DOHH2 (cell line): ENCODE results near the gene TSC22D4.

Experiments
- H3F3A ChIP-seq: fragments of 200-600 bp; sonication (generic), shearing (Covaris generic); 2 replicates; pipeline ENCODE4 v1.6.0; 2016; ENCODE audit warnings: antibody characterized with exemption, mild to moderate bottlenecking; ENCODE audit not compliant: control insufficient read depth, insufficient read depth
- H3K27ac ChIP-seq: fragments of 200-600 bp; sonication (generic); 2 replicates; pipeline ENCODE4 v1.5.1; 2014; ENCODE audit warnings: low read depth, mild to moderate bottlenecking, low read length, moderate library complexity
- H3K27me3 ChIP-seq: fragments of 200-600 bp; sonication (generic); 2 replicates; pipeline ENCODE4 v1.6.1; 2014; ENCODE audit warnings: mild to moderate bottlenecking, low read length, mixed read lengths; ENCODE audit not compliant: control insufficient read depth
- H3K36me3 ChIP-seq: fragments of 200-600 bp; sonication (generic); 2 replicates; pipeline ENCODE4 v1.6.1; 2014; ENCODE audit warnings: mild to moderate bottlenecking, low read length, moderate library complexity, mixed read lengths; ENCODE audit not compliant: control insufficient read depth
- H3K4me1 ChIP-seq: fragments of 200-600 bp; sonication (generic); 2 replicates; pipeline ENCODE4 v1.6.1; 2014; ENCODE audit warnings: mild to moderate bottlenecking, low read length, mixed read lengths; ENCODE audit not compliant: control insufficient read depth
- H3K4me2 ChIP-seq: fragments of 200-600 bp; sonication (generic); 2 replicates; pipeline ENCODE4 v1.6.0; 2014; ENCODE audit warnings: mild to moderate bottlenecking, low read length, moderate library complexity
- H3K4me3 ChIP-seq: fragments of 200-600 bp; sonication (generic); 2 replicates; pipeline ENCODE4 v1.5.1; 2014; ENCODE audit warnings: mild to moderate bottlenecking, low read length, mixed read lengths
- H3K79me2 ChIP-seq: fragments of 200-600 bp; sonication (generic); 2 replicates; pipeline ENCODE4 v1.6.1; 2014; ENCODE audit warnings: mild to moderate bottlenecking, low read length, mixed read lengths; ENCODE audit not compliant: control insufficient read depth
- H3K9me2 ChIP-seq: fragments of 200-600 bp; sonication (generic); replicated peaks from 2 replicates; pipeline ENCODE4 v1.6.1; 2014; ENCODE audit warnings: mild to moderate bottlenecking, low read length, mixed read lengths; ENCODE audit not compliant: control insufficient read depth
- H3K9me3 ChIP-seq: fragments of 200-600 bp; sonication (generic); 2 replicates; pipeline ENCODE4 v1.6.1; 2014; ENCODE audit warnings: antibody characterized with exemption, low read length, mixed read lengths; ENCODE audit not compliant: control insufficient read depth, insufficient read depth
- H4K20me1 ChIP-seq: fragments of 200-600 bp; sonication (generic); 2 replicates; pipeline ENCODE4 v1.6.0; 2014; ENCODE audit warnings: low read depth, mild to moderate bottlenecking, antibody characterized with exemption, low read length, moderate library complexity; ENCODE audit not compliant: control insufficient read depth, insufficient read depth
- CTCF ChIP-seq: fragments of 200-600 bp; sonication (generic); IDR thresholded peaks from one replicate; pipeline ENCODE4 v1.5.1; 2014; ENCODE audit warnings: antibody characterized with exemption, mild to moderate bottlenecking, low read depth, low read length; ENCODE audit not compliant: poor library complexity, severe bottlenecking
- EZH2phosphoT487 ChIP-seq: fragments of 200-600 bp; sonication (generic); IDR thresholded peaks from 2 replicates; pipeline ENCODE4 v1.6.1; 2017; ENCODE audit warnings: borderline replicate concordance, mild to moderate bottlenecking, antibody characterized with exemption, low read length, moderate library complexity, mixed read lengths

TSC22D4 gene

GRCh38 chr7:100483090-100483721 lies 4.2 kb upstream of the TSC22D4 start:
- Histone ChIP-seq H3K9me2 (no peaks in the 10 kb centered on the region), H3K9me3 (no peaks in the 10 kb centered on the region), H4K20me1 (no peaks in the 10 kb centered on the region), H3K4me3 (peak overlapping the region; percentile 77), H3K79me2 (peaks cover 12% of the 10 kb centered on the region), H3K36me3 (peaks cover 7% of the 10 kb centered on the region), H3K4me1 (peaks cover 29% of the 10 kb centered on the region), H3F3A (peaks cover 6% of the 10 kb centered on the region; the same call in 1 of the 2 replicates), H3K4me2 (peak overlapping the region; percentile 91), H3K27ac (no peak overlapping the region), H3K27me3 (peaks cover 19% of the 10 kb centered on the region)
- no peak for TF ChIP-seq EZH2phosphoT487
- peak; percentile 99 for TF ChIP-seq CTCF

DNA sequence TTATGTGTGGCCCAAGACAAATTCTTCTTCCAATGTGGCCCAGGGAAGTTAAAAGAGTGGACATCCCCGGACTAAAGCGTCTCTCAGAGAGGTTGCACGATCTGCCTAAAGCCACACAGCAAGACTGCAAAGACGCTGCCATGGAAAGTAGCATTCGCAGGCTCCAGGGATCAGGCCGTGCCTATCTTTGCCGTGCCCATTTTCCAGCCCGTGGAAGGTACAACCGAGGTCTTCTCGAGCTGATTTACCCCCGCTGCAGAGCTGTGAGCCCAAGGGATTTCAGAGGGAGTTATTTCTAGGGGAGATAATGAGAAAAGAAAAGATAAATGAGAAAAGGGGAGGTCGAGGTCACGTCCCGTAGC lies 3.7 kb upstream of the TSC22D4 start:
- peaks cover 29% of the 10 kb centered on the region for H3K4me1 ChIP-seq
- no peak for TF ChIP-seq CTCF
- H3K4me2 ChIP-seq = peak overlapping the region; percentile 91
- peak overlapping the region; percentile 77 for H3K4me3 ChIP-seq
- peaks cover 17% of the 10 kb centered on the region for H3K79me2 ChIP-seq
- peaks cover 6% of the 10 kb centered on the region; the same call in 1 of the 2 replicates for H3F3A ChIP-seq
- peaks cover 19% of the 10 kb centered on the region for H3K27me3 ChIP-seq
- no peaks in the 10 kb centered on the region for H4K20me1 ChIP-seq
- H3K27ac ChIP-seq = no peak overlapping the region
- no peaks in the 10 kb centered on the region for H3K9me3 ChIP-seq
- no peaks in the 10 kb centered on the region for H3K9me2 ChIP-seq
- peaks cover 11% of the 10 kb centered on the region for H3K36me3 ChIP-seq

- H3K27me3 ChIP-seq = peaks cover 16% of the 10 kb centered on the region
- H3K36me3 ChIP-seq = peaks cover 24% of the 10 kb centered on the region
- H3K4me2 ChIP-seq = no peak overlapping the region
- no peaks in the 10 kb centered on the region for H3K9me2 ChIP-seq
- TF ChIP-seq CTCF = no peak
- TF ChIP-seq EZH2phosphoT487 = no peak
- H4K20me1 ChIP-seq = peaks cover 8% of the 10 kb centered on the region
- H3F3A ChIP-seq = peaks cover 6% of the 10 kb centered on the region
- no peak overlapping the region for H3K4me3 ChIP-seq
- no peaks in the 10 kb centered on the region for H3K9me3 ChIP-seq
- no peak overlapping the region for H3K27ac ChIP-seq
- H3K79me2 ChIP-seq = peaks cover 29% of the 10 kb centered on the region
- H3K4me1 ChIP-seq = peaks cover 32% of the 10 kb centered on the region
These were observed 2.5 kb upstream of the TSC22D4 start for GRCh38 chr7:100481466-100481865.
